GM19455 (cell line): ENCODE results near the gene PLPP4.

Experiments used
- ATAC-seq: cut with Tn5 transposase; IDR thresholded peaks from one replicate; pipeline ENCODE4 v1.9.1; 2021; ENCODE audit not compliant: unreplicated experiment

PLPP4 gene

GRCh38 chr10:120516426-120516825, 59.4 kb downstream of the PLPP4 start:
- no peak for ATAC-seq

DNA sequence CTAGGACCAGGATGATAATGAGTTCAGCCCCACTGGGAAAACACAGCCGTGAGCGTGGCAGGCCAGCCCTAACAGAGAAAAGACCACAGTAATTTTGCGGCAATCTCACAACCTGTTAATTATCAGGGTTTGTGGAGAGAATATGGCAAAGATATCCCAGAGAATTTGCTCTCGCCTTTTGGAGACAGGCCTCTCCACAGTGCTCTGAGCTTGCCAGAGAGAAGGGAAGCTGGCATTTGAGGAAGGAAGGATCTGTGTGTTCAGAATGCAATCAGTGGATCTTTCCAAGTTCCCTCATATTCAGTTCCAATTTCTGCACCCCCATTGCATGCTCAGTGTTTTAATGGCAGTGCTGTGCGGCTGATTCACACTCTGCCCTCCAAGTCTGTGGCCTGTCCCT, 60.2 kb downstream of the PLPP4 start:
- no peak for ATAC-seq

DNA sequence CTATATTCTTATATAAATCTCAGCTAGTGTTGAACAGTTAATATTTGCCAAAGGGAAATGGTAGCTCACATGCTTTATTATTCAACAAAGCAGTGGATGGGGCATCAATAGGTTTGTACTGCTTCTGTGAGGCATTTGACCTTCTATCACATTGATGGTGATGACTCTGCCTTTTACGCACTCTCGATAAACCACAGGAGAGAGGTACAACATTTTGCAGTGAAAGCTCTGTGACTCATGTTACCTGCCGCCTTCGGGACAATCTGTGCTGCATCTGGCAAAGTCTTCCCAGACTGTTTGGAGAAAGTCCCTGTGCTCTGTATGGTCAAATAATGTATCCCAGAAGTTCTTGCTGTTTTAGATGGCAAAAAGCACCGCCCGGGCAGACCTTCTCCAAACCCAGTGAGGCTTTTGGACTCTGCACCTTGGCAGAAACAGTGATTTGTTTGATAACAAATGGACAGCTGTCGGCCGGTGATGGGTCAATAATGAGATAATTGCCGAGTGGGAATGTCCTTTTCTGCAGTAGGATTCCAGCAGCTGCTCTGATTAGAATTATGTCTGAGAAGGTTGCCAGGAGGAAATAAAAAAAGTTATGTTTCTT, 61.0 kb downstream of the PLPP4 start:
- ATAC-seq = no peak

DNA sequence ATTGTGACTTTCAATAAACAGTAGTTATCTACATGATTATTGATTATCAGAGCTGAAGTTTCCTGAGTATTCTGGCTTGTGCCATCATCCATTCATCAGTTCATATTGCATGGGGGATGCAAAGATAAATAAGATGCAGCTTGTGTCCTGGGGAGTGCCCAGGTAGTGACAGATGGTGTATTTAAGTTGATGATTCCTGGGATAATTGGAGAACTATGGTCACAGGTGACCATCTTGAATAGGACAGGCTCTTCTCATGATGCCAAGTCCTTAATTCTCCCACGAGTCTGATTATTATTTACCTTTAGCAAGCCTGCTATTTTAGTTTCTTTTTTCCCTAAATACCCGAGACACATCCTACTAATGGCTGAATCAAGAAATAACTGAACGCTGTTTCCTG, 64.9 kb downstream of the PLPP4 start:
- no peak for ATAC-seq

DNA sequence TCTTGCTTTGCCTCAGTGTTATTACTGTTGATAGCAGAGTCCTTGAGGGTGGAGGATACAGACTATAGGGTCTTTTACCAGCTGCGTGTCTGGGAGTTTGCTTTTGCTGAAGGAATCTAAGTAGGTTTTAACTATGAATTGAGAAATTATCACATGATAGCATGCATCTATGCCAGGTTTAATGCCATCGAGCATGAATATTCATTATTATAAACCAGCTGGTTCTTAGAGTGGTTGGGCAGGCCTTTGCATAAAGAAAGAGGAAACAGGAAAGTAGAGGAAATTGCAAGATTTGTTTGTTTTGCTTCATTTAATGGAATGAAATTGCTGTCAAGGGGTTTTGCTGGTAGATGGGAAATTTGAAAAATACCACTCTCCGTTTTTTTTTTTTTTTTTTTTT, 70.7 kb downstream of the PLPP4 start:
- no peak for ATAC-seq

GRCh38 chr10:120530699-120531098, 73.7 kb downstream of the PLPP4 start:
- no peak for ATAC-seq

DNA sequence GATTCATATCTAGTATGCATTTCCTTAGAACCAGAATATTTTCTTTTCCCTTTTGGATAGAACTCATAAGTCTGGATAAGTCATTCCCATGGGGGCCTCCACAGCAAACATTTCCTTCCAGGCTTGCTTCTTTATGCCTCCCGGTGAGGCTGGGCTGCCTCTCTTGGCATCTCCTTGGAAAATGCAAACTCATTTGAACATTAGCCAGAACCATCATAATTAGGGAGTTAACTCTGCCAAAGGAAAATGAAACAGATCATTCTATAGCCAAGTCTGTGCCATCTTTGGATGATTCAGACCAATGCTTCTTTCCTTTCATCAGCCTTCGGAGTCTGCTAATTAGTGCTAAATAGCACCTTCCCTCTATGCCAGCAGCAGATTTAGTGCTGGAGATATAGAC, 81.1 kb downstream of the PLPP4 start:
- ATAC-seq = no peak

DNA sequence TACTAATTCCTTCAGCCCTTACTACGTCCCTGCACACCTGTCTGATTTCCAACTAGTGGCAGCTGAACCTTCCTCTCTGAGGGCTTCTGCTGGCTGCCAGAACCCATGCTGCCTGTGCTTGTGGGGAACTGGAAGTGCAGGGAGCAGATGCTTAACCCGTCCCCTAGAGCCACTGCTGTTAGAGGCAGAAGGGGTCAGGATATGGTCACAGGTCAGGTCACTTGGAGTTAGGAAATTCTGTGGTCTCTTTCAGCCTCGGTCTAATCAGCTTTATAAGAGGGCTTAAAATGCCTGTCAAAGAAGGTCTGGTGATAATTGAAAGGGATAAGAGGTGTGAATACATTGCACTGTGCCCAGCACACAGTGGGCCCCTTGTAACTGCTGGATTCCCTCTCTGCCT, 82.0 kb downstream of the PLPP4 start:
- ATAC-seq = no peak

GRCh38 chr10:120540486-120540885, 83.5 kb downstream of the PLPP4 start:
- no peak for ATAC-seq

GRCh38 chr10:120541984-120542383, 85.0 kb downstream of the PLPP4 start:
- ATAC-seq = no peak

- ATAC-seq = no peak
Observed at GRCh38 chr10:120542591-120542990, 85.6 kb downstream of the PLPP4 start.

GRCh38 chr10:120543291-120543690, 86.3 kb downstream of the PLPP4 start:
- ATAC-seq = no peak

DNA sequence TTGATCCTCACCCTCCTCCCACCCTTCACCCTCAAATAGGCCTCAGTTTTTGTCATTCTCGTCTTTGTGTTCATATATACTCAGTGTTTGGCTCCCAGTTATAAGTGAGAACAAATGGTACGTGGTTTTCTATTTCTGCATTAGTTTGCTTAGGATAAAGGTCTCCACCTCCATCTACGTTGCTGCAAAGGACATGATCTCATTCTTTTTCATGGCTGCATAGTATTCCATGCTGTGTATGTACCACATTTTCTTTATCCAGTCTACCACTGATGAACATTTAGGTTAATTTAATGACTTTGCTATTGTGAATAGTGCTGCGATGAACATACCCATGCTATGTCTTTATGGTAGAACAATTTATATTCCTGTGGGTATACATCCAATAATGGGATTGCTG, 91.2 kb downstream of the PLPP4 start:
- ATAC-seq = no peak

GRCh38 chr10:120552262-120552661, 95.2 kb downstream of the PLPP4 start:
- no peak for ATAC-seq

DNA sequence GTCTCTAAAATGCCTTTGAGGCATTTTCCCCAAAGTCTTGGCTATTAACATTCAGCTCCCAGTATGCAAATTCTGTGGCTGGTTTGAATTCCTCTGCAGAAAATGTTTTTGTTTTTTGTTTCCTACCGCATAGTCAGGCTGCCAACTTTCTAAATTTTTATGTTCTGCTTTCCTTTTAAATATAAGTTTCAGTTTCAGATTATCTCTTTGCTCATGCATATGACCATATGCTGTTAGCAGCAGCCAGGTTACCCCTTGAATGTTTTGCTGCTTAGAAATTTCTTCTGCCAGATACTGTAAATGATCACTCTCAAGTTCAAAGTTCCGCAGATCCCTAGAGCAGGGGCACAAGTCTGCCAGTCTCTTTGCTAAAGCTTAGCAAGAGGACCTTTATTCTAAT, 96.9 kb downstream of the PLPP4 start:
- ATAC-seq = no peak

DNA sequence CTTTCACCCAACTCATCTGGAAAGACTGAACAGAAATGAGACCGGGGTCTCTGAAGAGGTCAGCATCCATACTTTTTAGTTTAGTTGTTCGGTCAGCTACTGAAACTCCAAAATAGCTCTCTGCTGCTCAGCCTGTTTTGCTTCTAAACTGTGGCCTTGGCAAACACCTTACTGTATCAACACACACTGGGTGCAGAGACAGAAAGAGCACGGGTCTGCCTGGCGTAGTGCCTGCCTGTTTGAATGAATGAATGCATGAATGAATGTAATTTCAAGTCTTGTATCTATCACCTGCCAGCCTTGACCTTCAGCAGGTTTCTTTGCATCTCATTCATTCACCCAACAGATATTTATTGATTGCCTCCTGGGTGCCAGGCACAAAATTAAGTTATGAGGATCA, 98.4 kb downstream of the PLPP4 start:
- ATAC-seq = no peak

DNA sequence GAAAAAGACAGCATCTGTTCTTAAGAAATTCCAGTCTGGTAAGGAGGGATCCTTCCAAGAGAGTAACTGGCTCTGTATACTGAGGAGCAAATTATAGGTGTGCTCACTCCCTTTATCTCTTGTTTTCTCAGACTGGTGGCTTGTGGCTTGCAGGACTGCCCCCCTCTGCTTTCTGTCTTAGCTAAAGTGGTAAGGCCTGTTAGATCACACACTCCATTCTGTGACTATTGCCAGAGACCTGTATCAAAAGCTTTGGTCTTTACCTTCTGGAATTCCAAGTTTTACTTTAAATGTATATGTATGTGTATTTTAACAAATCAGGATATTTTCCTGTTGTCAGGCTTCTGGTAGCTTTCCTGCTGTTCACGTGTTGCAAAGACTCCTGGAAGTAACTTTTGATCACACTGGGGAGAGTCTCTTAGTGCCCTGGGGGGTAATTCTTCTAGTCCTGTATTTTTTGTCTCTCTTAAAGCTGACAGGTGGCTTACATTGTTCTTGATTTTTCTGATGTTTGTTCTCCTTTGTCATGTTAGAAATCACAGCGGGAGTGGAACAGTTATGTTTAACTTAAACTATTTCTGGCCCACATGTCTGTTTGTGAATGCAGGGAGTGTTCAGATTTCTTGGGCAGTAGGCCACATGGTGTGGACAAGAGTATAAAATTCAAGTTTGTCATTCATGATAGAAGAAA, 99.0 kb downstream of the PLPP4 start:
- ATAC-seq = no peak

- ATAC-seq = no peak
Observed at GRCh38 chr10:120557311-120557710, 100.3 kb downstream of the PLPP4 start.

GRCh38 chr10:120559800-120560199, 102.8 kb downstream of the PLPP4 start:
- no peak for ATAC-seq

GRCh38 chr10:120562956-120563355, 105.9 kb downstream of the PLPP4 start:
- ATAC-seq = no peak

- no peak for ATAC-seq
Observed at GRCh38 chr10:120570418-120570817, 113.4 kb downstream of the PLPP4 start.

- ATAC-seq = no peak
Observed at GRCh38 chr10:120571266-120571665, 114.2 kb downstream of the PLPP4 start.

DNA sequence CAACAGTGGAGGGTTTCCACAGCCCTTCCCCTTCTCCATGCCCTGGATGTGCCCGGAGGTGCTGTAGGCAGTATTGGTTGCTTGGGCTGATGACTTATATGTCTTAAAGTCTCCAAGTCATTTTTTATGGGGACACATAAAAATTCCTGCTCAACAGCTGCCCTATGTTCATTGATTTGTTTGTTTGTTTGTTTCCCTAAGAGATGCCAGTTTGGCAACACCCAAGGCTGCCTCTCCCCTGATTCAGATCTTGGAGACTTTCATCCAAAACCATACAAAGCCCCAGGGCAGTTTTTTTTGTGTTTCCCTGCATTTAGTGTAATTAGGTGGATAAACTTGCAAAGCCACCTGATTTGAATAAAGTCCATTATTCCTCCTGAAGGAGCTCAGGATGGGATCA, 115.3 kb downstream of the PLPP4 start:
- no peak for ATAC-seq
